Lower lobe of right lung (tissue), 2 donors: ENCODE data around the gene SMAD7. TPM values are rescaled to one million over a fixed set of nuclear protein-coding genes. Genes with fewer than 3 reads are reported as not detected.

ENCODE experiments used
- ATAC-seq, 2 donors: fragments of 200-7000 bp; cut with Tn5 transposase; one replicate each; pipeline ENCODE4 v1.9.1; 2020 to 2022; ENCODE audit warnings: mild to moderate bottlenecking in 2 of 2, moderate library complexity in 2 of 2
- DNase-seq: peaks from one replicate; pipeline ENCODE4 v3.0.0-alpha.2; 2020
- H3K27ac ChIP-seq: fragments of 200-600 bp; one replicate; pipeline ENCODE4 v1.8.0; 2022
- H3K27me3 ChIP-seq: fragments of 200-600 bp; one replicate; pipeline ENCODE4 v1.8.0; 2022; ENCODE audit warnings: low read depth
- H3K36me3 ChIP-seq: fragments of 200-600 bp; one replicate; pipeline ENCODE4 v1.8.0; 2022; ENCODE audit warnings: mild to moderate bottlenecking
- H3K4me1 ChIP-seq: fragments of 200-600 bp; one replicate; pipeline ENCODE4 v1.8.0; 2022
- H3K4me3 ChIP-seq: fragments of 200-600 bp; one replicate; pipeline ENCODE4 v1.8.0; 2022; ENCODE audit warnings: mild to moderate bottlenecking
- H3K9me3 ChIP-seq: fragments of 200-600 bp; one replicate; pipeline ENCODE4 v1.8.0; 2022
- intact Hi-C: fragments of 100-400 bp; cut with DNase I; formaldehyde crosslinking; loops from one replicate; pipeline ENCODE4 v1.11.0; 2022
- total RNA-seq: library from RNA; stranded (reverse); fragmentation: NEBNext Ultra II Directional; extraction: Animal tissue kit (Norgen Biotek cat#: 25700); gene quantifications from one replicate; pipeline ENCODE4 v1.2.1, GENCODE V29; 2021
- TF ChIP-seq, protein P1 (sequence below): fragments of 200-600 bp; IDR thresholded peaks from one replicate; pipeline ENCODE4 v1.8.0; 2022; ENCODE audit warnings: antibody characterized with exemption, mild to moderate bottlenecking
- donor health status: DM: no; HTN: yes; CAD: no; lungs with severe emphysema.

SMAD7 gene
- total RNA-seq, 1 donor from 2014 or later = 63.4 TPM

GRCh38 chr18:48992133-48992532 lies 41.4 kb upstream of the SMAD7 start:
- no peaks in the 10 kb centered on the region for H3K9me3 ChIP-seq
- ATAC-seq = peak in 1 of 2 donors; percentile 29
- H3K36me3 ChIP-seq = no peaks in the 10 kb centered on the region
- DNase-seq = no peak
- TF ChIP-seq, protein P1, sequence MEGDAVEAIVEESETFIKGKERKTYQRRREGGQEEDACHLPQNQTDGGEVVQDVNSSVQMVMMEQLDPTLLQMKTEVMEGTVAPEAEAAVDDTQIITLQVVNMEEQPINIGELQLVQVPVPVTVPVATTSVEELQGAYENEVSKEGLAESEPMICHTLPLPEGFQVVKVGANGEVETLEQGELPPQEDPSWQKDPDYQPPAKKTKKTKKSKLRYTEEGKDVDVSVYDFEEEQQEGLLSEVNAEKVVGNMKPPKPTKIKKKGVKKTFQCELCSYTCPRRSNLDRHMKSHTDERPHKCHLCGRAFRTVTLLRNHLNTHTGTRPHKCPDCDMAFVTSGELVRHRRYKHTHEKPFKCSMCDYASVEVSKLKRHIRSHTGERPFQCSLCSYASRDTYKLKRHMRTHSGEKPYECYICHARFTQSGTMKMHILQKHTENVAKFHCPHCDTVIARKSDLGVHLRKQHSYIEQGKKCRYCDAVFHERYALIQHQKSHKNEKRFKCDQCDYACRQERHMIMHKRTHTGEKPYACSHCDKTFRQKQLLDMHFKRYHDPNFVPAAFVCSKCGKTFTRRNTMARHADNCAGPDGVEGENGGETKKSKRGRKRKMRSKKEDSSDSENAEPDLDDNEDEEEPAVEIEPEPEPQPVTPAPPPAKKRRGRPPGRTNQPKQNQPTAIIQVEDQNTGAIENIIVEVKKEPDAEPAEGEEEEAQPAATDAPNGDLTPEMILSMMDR = no peak
- H3K27me3 ChIP-seq = no peaks in the 10 kb centered on the region
- H3K4me1 ChIP-seq = peaks cover 33% of the 10 kb centered on the region
- no peak overlapping the region for H3K4me3 ChIP-seq
- intact Hi-C loops = no loop called here
- H3K27ac ChIP-seq = peak overlapping the region; percentile 58

DNA sequence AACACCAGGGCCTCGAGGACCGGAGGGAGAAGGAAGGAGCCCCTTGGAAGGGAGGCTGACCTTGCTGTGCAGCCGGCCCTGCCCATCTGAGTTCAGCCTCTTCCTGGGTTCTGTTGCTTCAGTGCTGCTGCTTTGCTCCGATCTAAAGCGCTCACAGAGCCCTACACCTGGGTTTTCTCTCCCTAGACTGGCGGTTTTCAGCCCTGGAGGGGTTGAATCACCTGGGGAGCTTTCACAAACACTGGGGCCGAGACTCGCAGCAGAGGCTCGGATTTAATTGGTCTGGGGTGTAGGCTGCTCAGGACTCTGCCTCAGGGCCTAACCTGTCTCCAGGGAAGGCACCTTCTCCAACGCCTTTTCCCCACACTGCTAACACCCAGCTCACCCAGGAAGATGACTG lies 40.9 kb upstream of the SMAD7 start:
- H3K4me1 ChIP-seq = peaks cover 33% of the 10 kb centered on the region
- TF ChIP-seq, protein P1 = no peak
- H3K27ac ChIP-seq = no peak overlapping the region
- intact Hi-C loops = no loop called here
- no peaks in the 10 kb centered on the region for H3K27me3 ChIP-seq
- no peaks in the 10 kb centered on the region for H3K9me3 ChIP-seq
- H3K36me3 ChIP-seq = no peaks in the 10 kb centered on the region
- ATAC-seq = no peak
- DNase-seq = no peak
- H3K4me3 ChIP-seq = no peak overlapping the region

DNA sequence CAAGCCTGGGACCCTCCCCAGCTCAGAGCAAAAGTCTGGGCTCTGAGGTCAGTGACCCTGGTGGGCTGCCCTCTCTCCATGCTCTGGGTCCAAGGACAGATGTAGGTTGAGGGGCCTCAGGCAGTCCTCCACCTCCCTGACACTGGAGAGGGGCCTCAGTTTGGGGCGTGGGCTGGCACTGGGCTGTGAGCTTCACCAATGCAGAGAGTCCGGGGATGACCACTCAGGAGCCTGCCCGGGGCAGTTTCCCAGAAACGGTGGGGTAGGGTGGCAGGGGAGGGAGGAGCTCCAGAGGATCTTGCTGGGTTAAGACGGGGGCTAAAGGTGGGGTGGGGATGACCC lies 40.5 kb upstream of the SMAD7 start:
- Histone ChIP-seq H3K4me3 (no peak overlapping the region), H3K27ac (no peak overlapping the region), H3K9me3 (no peaks in the 10 kb centered on the region), H3K36me3 (no peaks in the 10 kb centered on the region), H3K4me1 (peaks cover 33% of the 10 kb centered on the region), H3K27me3 (no peaks in the 10 kb centered on the region)
- TF ChIP-seq, protein P1 = no peak
- ATAC-seq = no peak
- DNase-seq = no peak
- intact Hi-C loops = no loop called here

DNA sequence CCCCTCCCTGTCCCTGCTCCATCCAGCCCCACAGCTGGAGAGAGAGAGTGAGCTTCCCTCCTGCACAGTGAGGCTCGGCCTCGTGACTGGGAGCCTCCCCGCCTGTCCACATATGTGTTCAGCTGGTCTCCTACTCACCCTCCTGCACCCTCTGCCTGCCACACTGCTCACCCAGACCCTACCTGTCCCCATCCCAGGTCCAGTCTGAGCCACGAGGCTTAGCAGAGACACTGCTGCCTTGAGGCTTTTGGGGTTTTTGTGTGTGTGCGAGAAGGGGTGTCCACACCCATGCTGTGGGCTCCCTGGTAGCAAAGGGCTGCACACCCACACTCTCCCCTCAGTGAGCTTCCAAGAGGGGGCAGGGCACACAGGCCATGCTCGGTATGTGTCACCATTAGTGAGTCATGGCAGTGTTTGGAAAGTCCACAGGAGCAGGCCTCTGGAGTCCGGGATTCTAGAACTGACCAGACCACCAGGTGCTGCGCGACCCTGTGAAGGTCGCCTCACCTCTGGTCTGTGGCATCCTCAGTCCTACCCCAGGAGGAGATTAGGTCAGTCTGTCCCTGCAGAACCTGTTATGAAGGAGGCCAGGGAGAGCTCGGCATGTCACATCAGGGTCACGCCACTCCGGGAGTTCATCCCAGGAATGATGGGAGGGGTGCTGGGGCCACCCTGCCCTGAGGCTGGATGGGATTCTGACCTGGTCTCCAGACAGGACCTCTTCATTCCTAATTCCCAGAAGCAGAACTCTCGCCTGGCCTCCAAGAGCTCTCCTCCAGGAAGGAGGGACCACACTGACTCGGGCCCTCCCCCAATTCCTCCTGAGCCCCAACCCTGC lies 39.9 kb upstream of the SMAD7 start:
- H3K36me3 ChIP-seq = no peaks in the 10 kb centered on the region
- intact Hi-C loops = no loop called here
- ATAC-seq (peak; percentile 4 to 16), DNase-seq (no peak)
- H3K27me3 ChIP-seq = no peaks in the 10 kb centered on the region
- H3K4me3 ChIP-seq = no peak overlapping the region
- peaks cover 33% of the 10 kb centered on the region for H3K4me1 ChIP-seq
- H3K9me3 ChIP-seq = no peaks in the 10 kb centered on the region
- H3K27ac ChIP-seq = no peak overlapping the region
- TF ChIP-seq, protein P1 = no peak

- intact Hi-C loops = no loop called here
These were observed 38.8 kb upstream of the SMAD7 start for GRCh38 chr18:48989304-48990303.

More at GRCh38 chr18:48989304-48990303, 38.8 kb upstream of the SMAD7 start:
- DNase-seq (no peak), ATAC-seq (no peak)
- no peaks in the 10 kb centered on the region for H3K9me3 ChIP-seq
- TF ChIP-seq, protein P1 = no peak
- no peaks in the 10 kb centered on the region for H3K36me3 ChIP-seq
- H3K27me3 ChIP-seq = no peaks in the 10 kb centered on the region
- no peak overlapping the region for H3K27ac ChIP-seq
- H3K4me1 ChIP-seq = peaks cover 24% of the 10 kb centered on the region
- H3K4me3 ChIP-seq = no peak overlapping the region
